SK-N-MC (cell line): ENCODE results near the gene CFAP57.

ENCODE experiments used
- EZH2 ChIP-seq: fragments of 200-600 bp; sonication (generic); IDR thresholded peaks from one replicate; pipeline ENCODE4 v1.6.1; 2017; ENCODE audit warnings: antibody characterized with exemption
- POLR2AphosphoS5 ChIP-seq: IDR thresholded peaks from 2 replicates; pipeline ENCODE4 v1.6.1; 2012; ENCODE audit warnings: mild to moderate bottlenecking, low read depth, low read length, borderline replicate concordance

GRCh38 chr1:43232482-43232881 is 60.4 kb downstream of the CFAP57 start:
- TF ChIP-seq POLR2AphosphoS5: no peak
- no peak for TF ChIP-seq EZH2
